HepG2 (cell line): Measurements from ENCODE around the gene G0S2. TPM values are rescaled to one million over a fixed set of nuclear protein-coding genes. Genes with fewer than 3 reads are reported as not detected.

Experiments
- ATAC-seq: fragments of 200-7000 bp; cut with Tn5 transposase; 3 replicates; pipeline ENCODE4 v1.9.1; 2020; ENCODE audit warnings: mild to moderate bottlenecking, moderate library complexity
- BruUV-seq: library from RNA; stranded (reverse); fragments of 400-500 nt; replicated peaks from 2 replicates; lab custom pipeline; 2021; lab: Mats Ljungman, UMichigan
- CTCF ChIA-PET: fragments of 300-600 bp; formaldehyde crosslinking; extraction: SDS; loops from one replicate; lab custom pipeline; 2021; ENCODE audit warnings: low total read pairs, inconsistent platforms, low intra/inter-chr PET ratio; lab: Yijun Ruan, JAX
- POLR2A ChIA-PET: fragments of 350-600 bp; sonication (Branson Sonifier 250); formaldehyde crosslinking; loops from one replicate; lab custom pipeline; 2020; ENCODE audit warnings: antibody characterized with exemption, inconsistent platforms; lab: Yijun Ruan, JAX
- DNase-seq: peaks from one replicate; pipeline ENCODE4 v3.0.0-alpha.2; 2015; ENCODE audit warnings: low spot score
- FAIRE-seq: peaks from 3 replicates; lab custom pipeline; 2011; peaks lifted over from hg19 to GRCh38; lab: Jason Lieb, UNC
- H2AFZ ChIP-seq: one replicate; pipeline ENCODE4 v1.6.1; 2011; ENCODE audit warnings: low read length, inconsistent platforms
- H3K27ac ChIP-seq: fragments of 300-600 bp; 3 replicates; pipeline ENCODE4 v1.8.0; 2011; ENCODE audit warnings: mixed run types, mild to moderate bottlenecking, mixed read lengths, low read length, inconsistent platforms; ENCODE audit not compliant: insufficient read depth; ENCODE audit errors: extremely low read length
- H3K27me3 ChIP-seq, 2 experiments: fragments of 200-600 bp in 1 of 2; 2 replicates in 1 of 2; 3 replicates in 1 of 2; pipeline versions ENCODE4 v1.6.0 to v1.8.0; 2011; ENCODE audit warnings: low read length in 2 of 2, mild to moderate bottlenecking in 2 of 2, moderate library complexity in 2 of 2, inconsistent platforms in 1 of 2; ENCODE audit not compliant: insufficient read depth in 2 of 2, control insufficient read depth in 1 of 2
- H3K36me3 ChIP-seq, 2 experiments: fragments of 200-600 bp in 1 of 2; replicated peaks in 1 of 2; 2 replicates in 1 of 2; 3 replicates in 1 of 2; pipeline versions ENCODE4 v1.5.1 to v1.8.0; 2011; ENCODE audit warnings: low read length in 2 of 2, inconsistent platforms in 1 of 2; ENCODE audit not compliant: insufficient read depth in 2 of 2, control insufficient read depth in 1 of 2
- H3K4me1 ChIP-seq: 2 replicates; pipeline ENCODE4 v1.5.1; 2012; ENCODE audit warnings: low read length, inconsistent platforms; ENCODE audit not compliant: insufficient read depth
- H3K4me2 ChIP-seq: 2 replicates; pipeline ENCODE4 v1.6.0; 2011; ENCODE audit warnings: low read depth, low read length, inconsistent platforms
- H3K4me3 ChIP-seq, 3 experiments: fragments of 200-600 bp in 1 of 3; sonication (generic), shearing (Covaris generic) in 1 of 3; replicated peaks in 1 of 3; 2 replicates each; pipeline ENCODE4 v1.5.1; 2011 to 2016; ENCODE audit warnings: low read length in 3 of 3, inconsistent platforms in 2 of 3, low read depth in 2 of 3, mild to moderate bottlenecking in 2 of 3, control low read depth in 1 of 3, mixed read lengths in 1 of 3; ENCODE audit not compliant: insufficient read depth in 1 of 3
- H3K79me2 ChIP-seq: one replicate; pipeline ENCODE4 v1.6.1; 2011; ENCODE audit warnings: low read length, inconsistent platforms; ENCODE audit not compliant: insufficient read depth
- H3K9ac ChIP-seq: 2 replicates; pipeline ENCODE4 v1.6.0; 2011; ENCODE audit warnings: mild to moderate bottlenecking, low read depth, low read length, inconsistent platforms; ENCODE audit not compliant: insufficient read depth
- H3K9me3 ChIP-seq: 2 replicates; pipeline ENCODE4 v1.5.1; 2012; ENCODE audit warnings: mild to moderate bottlenecking, low read length
- H4K20me1 ChIP-seq: 2 replicates; pipeline ENCODE4 v1.6.0; 2011; ENCODE audit warnings: inconsistent platforms, mild to moderate bottlenecking, low read length, moderate library complexity; ENCODE audit not compliant: insufficient read depth
- ARID2 ChIP-seq: sonication (generic); formaldehyde crosslinking; IDR thresholded peaks from 2 replicates; pipeline ENCODE4 v1.8.1; 2022; ENCODE audit warnings: mild to moderate bottlenecking, missing genetic modification reagents, borderline replicate concordance
- PREB ChIP-seq: sonication (generic); formaldehyde crosslinking; IDR thresholded peaks from 2 replicates; pipeline ENCODE4 v1.4.0; 2020; ENCODE audit warnings: missing genetic modification reagents
- SYNCRIP ChIP-seq: fragments of 200-400 bp; formaldehyde crosslinking; IDR thresholded peaks from 2 replicates; pipeline ENCODE4 v1.6.1; 2018; ENCODE audit warnings: mild to moderate bottlenecking, low read depth, low read length; ENCODE audit not compliant: insufficient read depth
- ZBTB39 ChIP-seq: sonication (generic); formaldehyde crosslinking; IDR thresholded peaks from 2 replicates; pipeline ENCODE4 v1.5.0; 2020; ENCODE audit warnings: missing genetic modification reagents
- ZNF749 ChIP-seq: sonication (generic); formaldehyde crosslinking; IDR thresholded peaks from 2 replicates; pipeline ENCODE4 v1.8.0; 2022; ENCODE audit warnings: mild to moderate bottlenecking, missing genetic modification reagents, moderate library complexity, borderline replicate concordance
- WGBS: methylation state at CpG from one replicate; pipeline ENCODE4 v1.1.6; 2017; ENCODE audit warnings: low lambda C conversion rate; 5-methylcytosine and 5-hydroxymethylcytosine counted together
- in situ Hi-C: cut with HindIII; loops from 2 replicates; pipeline ENCODE4 v1.10.0; 2017; ENCODE audit warnings: low pct_unique_long_range_greater_than_20kb; ENCODE audit not compliant: extremely low pct_ligation_motif_present
- intact Hi-C: fragments of 100-400 bp; cut with micrococcal nuclease; formaldehyde crosslinking; loops from one replicate; pipeline ENCODE4 v1.10.0; 2022; ENCODE audit not compliant: unreplicated experiment
- polyA plus RNA-seq, 8 experiments: library from polyadenylated mRNA; depleted of rRNA in 3 of 8; stranded (reverse) in 7 of 8; unstranded in 1 of 8; fragments of >200 nt; fragmentation: Illumina TruSeq in 4 of 8; extraction: Trizol in 4 of 8; gene quantifications; 2 replicates each; pipeline versions ENCODE4 v1.2.1 to v1.2.3, GENCODE V29; 2011 to 2016; ENCODE audit warnings: low read depth in 4 of 8, missing spikeins in 1 of 8, mixed read lengths in 1 of 8; ENCODE audit not compliant: insufficient read depth in 1 of 8
- total RNA-seq, 5 experiments: library from RNA; depleted of rRNA; stranded (reverse); fragments of >200 nt; fragmentation: Illumina TruSeq; extraction: Trizol; gene quantifications; 2 replicates each; pipeline ENCODE4 v1.2.3, GENCODE V29; 2016; ENCODE audit warnings: low read depth in 1 of 5

G0S2 gene
- total and polyA plus RNA-seq, 2 of the 13 experiments (the other 11 are each of a cell fraction or from before 2014, with no cell fraction given), result not detected

DNA sequence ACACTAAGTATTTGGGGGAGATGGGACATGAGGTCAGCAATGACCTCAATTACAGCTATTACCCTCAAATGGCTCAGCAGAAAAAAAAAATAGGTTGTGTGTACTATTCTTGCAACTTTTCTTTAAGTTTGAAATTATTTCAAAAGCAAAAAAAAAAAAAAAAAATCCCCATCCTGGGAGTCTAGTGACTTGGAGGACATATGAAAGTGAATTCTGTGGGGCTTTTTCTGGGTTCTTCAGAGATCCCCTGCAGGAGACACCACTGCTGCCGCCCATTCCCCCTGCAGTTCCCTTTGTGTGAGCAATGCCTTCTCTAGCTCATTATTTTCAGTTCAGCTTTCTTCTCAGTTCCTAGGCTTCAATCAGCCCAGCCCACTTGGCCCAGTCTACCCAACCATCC is 46.1 kb downstream of the G0S2 start:
- Histone ChIP-seq H3K4me3 (no peak overlapping the region), H3K4me2 (no peak overlapping the region), H3K27me3 (no peaks in the 10 kb centered on the region), H2AFZ (no peak overlapping the region), H3K9ac (no peak overlapping the region), H3K79me2 (no peaks in the 10 kb centered on the region), H3K9me3 (no peaks in the 10 kb centered on the region), H3K27ac (no peak overlapping the region), H3K36me3 (no peaks in the 10 kb centered on the region), H3K4me1 (no peaks in the 10 kb centered on the region), H4K20me1 (no peaks in the 10 kb centered on the region)
- TF ChIP-seq SYNCRIP (no peak), ZBTB39 (CRISPR knock-in tag) (no peak), PREB (CRISPR knock-in tag) (no peak), ARID2 (no peak), ZNF749 (CRISPR knock-in tag) (no peak)
- in situ Hi-C loops, result loop anchor here (25.0 kb wide), 1 partner anchor 609 kb away; no protein-coding TSS in a partner anchor
- POLR2A ChIA-PET, result no interaction called here
- FAIRE-seq (no peak), DNase-seq (no peak), ATAC-seq (no peak)
- no TSS peak for BruUV-seq
- intact Hi-C loops, result no loop called here
- CTCF ChIA-PET, result no interaction called here
- WGBS, result 11% methylated on average over 1 of the region's 1 CpG
